BJ (cell line): Measurements from ENCODE around the gene PIR. TPM values are rescaled to one million over a fixed set of nuclear protein-coding genes. Genes with fewer than 3 reads are reported as not detected.

Source experiments
- CTCF ChIA-PET: fragments of 350-600 bp; formaldehyde crosslinking; extraction: SDS; loops from one replicate; lab custom pipeline; 2021; ENCODE audit warnings: antibody characterized with exemption, inconsistent platforms; lab: Yijun Ruan, JAX
- POLR2A ChIA-PET: fragments of 300-600 bp; sonication (Branson Sonifier 250); formaldehyde crosslinking; extraction: SDS; loops from one replicate; lab custom pipeline; 2021; ENCODE audit warnings: antibody characterized with exemption; lab: Charles Lee
- DNase-seq: peaks from one replicate; pipeline ENCODE4 v3.0.0-alpha.2; 2011; ENCODE audit warnings: low read depth
- H3K27me3 ChIP-seq: 2 replicates; pipeline ENCODE4 v1.6.0; 2011; ENCODE audit warnings: low read length; ENCODE audit not compliant: control insufficient read depth, insufficient read depth
- H3K36me3 ChIP-seq: 2 replicates; pipeline ENCODE4 v1.5.1; 2011; ENCODE audit warnings: low read length; ENCODE audit not compliant: control insufficient read depth, insufficient read depth
- H3K4me3 ChIP-seq: 2 replicates; pipeline ENCODE4 v1.5.1; 2011; ENCODE audit warnings: low read depth, mild to moderate bottlenecking, control low read depth, low read length
- polyA plus RNA-seq: library from polyadenylated mRNA; depleted of rRNA; stranded (reverse); fragments of >200 nt; gene quantifications from 2 replicates; pipeline ENCODE4 v1.2.3, GENCODE V29; 2011
- TF ChIP-seq, protein P1 (sequence below): IDR thresholded peaks from 2 replicates; pipeline ENCODE4 v1.5.1; 2011; ENCODE audit warnings: low read depth, mild to moderate bottlenecking, control low read depth, inconsistent platforms, low read length, moderate library complexity; ENCODE audit not compliant: insufficient read depth

Gene PIR
- polyA plus RNA-seq, 1 experiment: 11.7 TPM

- TF ChIP-seq, protein P1, sequence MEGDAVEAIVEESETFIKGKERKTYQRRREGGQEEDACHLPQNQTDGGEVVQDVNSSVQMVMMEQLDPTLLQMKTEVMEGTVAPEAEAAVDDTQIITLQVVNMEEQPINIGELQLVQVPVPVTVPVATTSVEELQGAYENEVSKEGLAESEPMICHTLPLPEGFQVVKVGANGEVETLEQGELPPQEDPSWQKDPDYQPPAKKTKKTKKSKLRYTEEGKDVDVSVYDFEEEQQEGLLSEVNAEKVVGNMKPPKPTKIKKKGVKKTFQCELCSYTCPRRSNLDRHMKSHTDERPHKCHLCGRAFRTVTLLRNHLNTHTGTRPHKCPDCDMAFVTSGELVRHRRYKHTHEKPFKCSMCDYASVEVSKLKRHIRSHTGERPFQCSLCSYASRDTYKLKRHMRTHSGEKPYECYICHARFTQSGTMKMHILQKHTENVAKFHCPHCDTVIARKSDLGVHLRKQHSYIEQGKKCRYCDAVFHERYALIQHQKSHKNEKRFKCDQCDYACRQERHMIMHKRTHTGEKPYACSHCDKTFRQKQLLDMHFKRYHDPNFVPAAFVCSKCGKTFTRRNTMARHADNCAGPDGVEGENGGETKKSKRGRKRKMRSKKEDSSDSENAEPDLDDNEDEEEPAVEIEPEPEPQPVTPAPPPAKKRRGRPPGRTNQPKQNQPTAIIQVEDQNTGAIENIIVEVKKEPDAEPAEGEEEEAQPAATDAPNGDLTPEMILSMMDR: no peak
- no peak overlapping the region for H3K4me3 ChIP-seq
- POLR2A ChIA-PET: no interaction called here
- DNase-seq: peak; percentile 3
- H3K36me3 ChIP-seq: no peaks in the 10 kb centered on the region
- no peaks in the 10 kb centered on the region for H3K27me3 ChIP-seq
- CTCF ChIA-PET: interaction anchor here (0.7 kb wide), 1 partner anchor 12 kb away, joined by 3 read pairs; no protein-coding TSS in a partner anchor
Observed at GRCh38 chrX:15524417-15524816, 31.3 kb upstream of the PIR start.

GRCh38 chrX:15523088-15523487 is 30.0 kb upstream of the PIR start:
- CTCF ChIA-PET: interaction anchor here (0.9 kb wide), 1 partner anchor 52 kb away, joined by 3 read pairs; no protein-coding TSS in a partner anchor
- POLR2A ChIA-PET: no interaction called here
- TF ChIP-seq, protein P1: no peak
- H3K4me3 ChIP-seq: no peak overlapping the region
- DNase-seq: no peak
- no peaks in the 10 kb centered on the region for H3K27me3 ChIP-seq
- no peaks in the 10 kb centered on the region for H3K36me3 ChIP-seq

DNA sequence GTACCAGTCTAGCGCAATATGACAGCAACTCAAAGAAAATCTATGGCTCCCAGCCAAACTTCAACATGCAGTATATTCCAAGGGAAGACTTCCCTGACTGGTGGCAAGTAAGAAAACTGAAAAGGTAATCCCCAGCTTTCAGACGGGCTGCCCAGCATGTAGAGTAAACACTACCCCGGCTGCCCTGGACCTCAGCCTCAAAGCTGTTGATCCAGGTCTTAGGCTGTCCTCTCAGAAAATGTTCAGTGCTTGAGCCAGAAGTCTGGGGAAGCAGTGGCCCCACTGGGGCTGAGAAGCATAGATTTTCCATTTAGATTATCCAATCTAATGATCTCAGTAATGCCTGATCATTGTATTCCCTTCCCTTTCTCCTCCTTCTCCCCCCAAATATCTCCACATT is 29.3 kb upstream of the PIR start:
- CTCF ChIA-PET: interaction anchor here (0.9 kb wide), 1 partner anchor 51 kb away, joined by 3 read pairs; no protein-coding TSS in a partner anchor
- H3K27me3 ChIP-seq: no peaks in the 10 kb centered on the region
- no peak overlapping the region for H3K4me3 ChIP-seq
- POLR2A ChIA-PET: no interaction called here
- no peak for DNase-seq
- TF ChIP-seq, protein P1: no peak
- no peaks in the 10 kb centered on the region for H3K36me3 ChIP-seq

DNA sequence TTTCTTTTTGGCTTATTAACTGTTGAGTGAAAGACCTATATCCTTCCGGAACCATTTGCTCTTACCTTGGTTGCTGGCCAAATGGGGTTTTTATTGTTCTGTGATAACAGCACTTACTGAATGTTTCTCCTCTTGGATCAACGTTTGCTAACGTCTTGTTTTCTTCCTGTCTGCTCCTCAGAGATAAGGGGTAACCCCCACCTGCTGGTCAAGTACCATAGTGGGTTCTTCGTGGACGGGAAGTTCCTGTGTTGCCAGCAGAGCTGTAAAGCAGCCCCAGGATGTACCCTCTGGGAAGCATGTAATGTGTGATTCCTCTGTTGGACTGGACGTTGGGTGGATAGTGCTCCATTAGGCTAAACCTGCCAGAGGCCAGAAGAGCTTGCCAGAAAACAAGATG is 22.8 kb upstream of the PIR start:
- no peak for DNase-seq
- TF ChIP-seq, protein P1: no peak
- CTCF ChIA-PET: no interaction called here
- POLR2A ChIA-PET: no interaction called here
- H3K27me3 ChIP-seq: no peaks in the 10 kb centered on the region
- no peak overlapping the region for H3K4me3 ChIP-seq
- H3K36me3 ChIP-seq: no peaks in the 10 kb centered on the region

DNA sequence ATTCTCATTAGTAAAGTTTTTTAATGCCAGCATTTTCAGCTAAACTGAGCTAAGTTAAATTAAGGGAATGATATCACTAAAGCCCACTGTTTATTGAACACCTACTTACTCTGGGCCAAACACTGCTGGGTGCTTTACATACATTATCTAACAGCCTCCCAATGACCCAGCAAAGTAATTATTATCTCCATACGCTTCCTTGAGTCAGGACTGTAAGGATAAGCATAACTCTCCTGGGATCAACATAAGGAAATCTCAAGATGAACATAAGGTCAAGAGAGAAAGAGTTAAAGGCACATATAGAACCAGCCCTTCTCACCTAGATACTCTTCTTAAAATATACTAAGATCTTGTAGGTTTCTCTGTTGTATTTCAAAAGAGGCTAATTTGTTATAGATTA is 21.1 kb upstream of the PIR start:
- CTCF ChIA-PET: no interaction called here
- Histone ChIP-seq H3K27me3 (no peaks in the 10 kb centered on the region), H3K4me3 (no peak overlapping the region), H3K36me3 (no peaks in the 10 kb centered on the region)
- POLR2A ChIA-PET: no interaction called here
- TF ChIP-seq, protein P1: no peak
- no peak for DNase-seq
